Measurements from ENCODE around the gene RBM17. TPM values are rescaled to one million over a fixed set of nuclear protein-coding genes. Genes with fewer than 3 reads are reported as not detected.

The RBM17 gene
- total and polyA plus RNA-seq, 9 donors = 56.2 to 94.4 (median 70.3) TPM

DNA sequence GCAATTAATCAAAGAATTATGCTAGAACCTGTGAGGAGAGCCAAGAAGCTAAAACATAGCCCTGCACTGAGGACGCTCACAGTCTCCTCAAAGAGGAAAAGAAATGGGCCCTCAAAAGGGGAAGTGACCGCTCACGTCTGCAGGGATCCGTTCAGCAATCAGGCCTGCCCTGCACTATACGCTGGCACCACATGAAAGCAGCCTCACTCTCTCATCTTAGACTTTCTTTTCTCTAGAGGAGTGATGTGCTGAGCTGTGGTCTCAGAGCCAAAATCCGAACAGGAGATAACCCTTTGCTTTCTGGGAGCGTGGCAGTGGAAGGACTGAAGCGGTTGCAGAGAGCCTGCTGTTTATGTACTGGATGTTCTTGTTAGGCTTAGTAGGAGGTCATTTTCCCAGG lies 20.4 kb upstream of the RBM17 start:
- WGBS, 3 donors = 67 to 76% (median 71%) methylated on average over 8 of the region's 8 CpGs
- Histone ChIP-seq H3K9me3 (no peaks in the 10 kb centered on the region), H3K4me1 (ENCODE audit: insufficient read depth) (no peaks in the 10 kb centered on the region), H3K36me3 (no peaks in the 10 kb centered on the region), H3K27me3 (no peaks in the 10 kb centered on the region), H3K4me3 (no peak overlapping the region), H3K27ac (no peak overlapping the region)
- intact Hi-C loops (cut with DNase I) = no loop called here
- no peak for DNase-seq
- TF ChIP-seq EP300 (IDR thresholded peaks at IDR 0.05) = no peak
- TF ChIP-seq, protein P1, sequence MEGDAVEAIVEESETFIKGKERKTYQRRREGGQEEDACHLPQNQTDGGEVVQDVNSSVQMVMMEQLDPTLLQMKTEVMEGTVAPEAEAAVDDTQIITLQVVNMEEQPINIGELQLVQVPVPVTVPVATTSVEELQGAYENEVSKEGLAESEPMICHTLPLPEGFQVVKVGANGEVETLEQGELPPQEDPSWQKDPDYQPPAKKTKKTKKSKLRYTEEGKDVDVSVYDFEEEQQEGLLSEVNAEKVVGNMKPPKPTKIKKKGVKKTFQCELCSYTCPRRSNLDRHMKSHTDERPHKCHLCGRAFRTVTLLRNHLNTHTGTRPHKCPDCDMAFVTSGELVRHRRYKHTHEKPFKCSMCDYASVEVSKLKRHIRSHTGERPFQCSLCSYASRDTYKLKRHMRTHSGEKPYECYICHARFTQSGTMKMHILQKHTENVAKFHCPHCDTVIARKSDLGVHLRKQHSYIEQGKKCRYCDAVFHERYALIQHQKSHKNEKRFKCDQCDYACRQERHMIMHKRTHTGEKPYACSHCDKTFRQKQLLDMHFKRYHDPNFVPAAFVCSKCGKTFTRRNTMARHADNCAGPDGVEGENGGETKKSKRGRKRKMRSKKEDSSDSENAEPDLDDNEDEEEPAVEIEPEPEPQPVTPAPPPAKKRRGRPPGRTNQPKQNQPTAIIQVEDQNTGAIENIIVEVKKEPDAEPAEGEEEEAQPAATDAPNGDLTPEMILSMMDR (IDR thresholded peaks at IDR 0.05) = no peak
- no peak for TF ChIP-seq POLR2A (IDR thresholded peaks at IDR 0.05)

DNA sequence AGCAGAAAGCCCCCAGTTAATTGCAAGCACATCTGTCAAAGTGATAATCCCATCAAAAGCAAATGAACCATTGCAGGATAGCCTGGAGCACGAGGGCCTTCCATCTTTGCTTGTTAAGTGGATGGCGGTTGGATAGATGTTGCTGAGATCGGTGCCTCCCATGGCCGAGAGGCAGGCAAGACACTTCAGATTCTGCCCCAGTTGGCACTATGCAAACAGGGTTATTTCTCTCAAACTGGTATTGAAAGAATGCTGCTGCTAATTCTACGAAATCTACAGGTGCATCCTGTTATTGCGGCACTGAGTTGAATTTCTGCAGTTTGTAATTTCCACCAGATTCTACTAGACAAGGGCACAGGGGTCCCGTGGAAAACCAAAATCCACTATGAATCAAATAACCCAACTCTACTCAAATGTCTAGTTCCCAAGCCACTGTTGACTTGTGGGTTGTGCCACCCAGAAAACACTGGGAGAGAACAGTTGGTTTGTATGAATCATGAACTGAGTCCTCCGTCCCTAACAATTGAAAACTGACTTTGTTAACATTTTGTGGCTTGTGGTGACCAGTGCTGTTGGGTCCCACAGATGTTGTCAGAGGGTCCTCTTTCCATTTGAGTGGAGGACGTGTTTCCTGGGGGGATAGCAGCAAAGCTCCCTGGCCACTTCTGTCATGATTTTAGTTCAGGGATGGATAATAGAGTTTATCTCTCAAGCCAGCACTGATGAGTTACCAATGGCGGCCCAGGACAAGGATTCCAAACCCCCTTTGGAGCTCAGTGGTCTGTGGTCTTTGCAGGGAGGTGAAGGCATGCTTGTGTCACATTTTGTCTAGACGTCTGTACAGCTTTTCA lies 19.5 kb upstream of the RBM17 start:
- Histone ChIP-seq H3K4me1 (ENCODE audit: insufficient read depth) (no peaks in the 10 kb centered on the region), H3K27ac (no peak overlapping the region), H3K9me3 (no peaks in the 10 kb centered on the region), H3K27me3 (no peaks in the 10 kb centered on the region), H3K4me3 (no peak overlapping the region), H3K36me3 (no peaks in the 10 kb centered on the region)
- intact Hi-C loops (cut with DNase I) = no loop called here
- WGBS, 3 donors = 88 to 93% (median 89%) methylated on average over 11 of the region's 11 CpGs
- DNase-seq = no peak
- TF ChIP-seq, protein P1 (IDR thresholded peaks at IDR 0.05) = no peak
- no peak for TF ChIP-seq POLR2A (IDR thresholded peaks at IDR 0.05)
- TF ChIP-seq EP300 (IDR thresholded peaks at IDR 0.05) = no peak

DNA sequence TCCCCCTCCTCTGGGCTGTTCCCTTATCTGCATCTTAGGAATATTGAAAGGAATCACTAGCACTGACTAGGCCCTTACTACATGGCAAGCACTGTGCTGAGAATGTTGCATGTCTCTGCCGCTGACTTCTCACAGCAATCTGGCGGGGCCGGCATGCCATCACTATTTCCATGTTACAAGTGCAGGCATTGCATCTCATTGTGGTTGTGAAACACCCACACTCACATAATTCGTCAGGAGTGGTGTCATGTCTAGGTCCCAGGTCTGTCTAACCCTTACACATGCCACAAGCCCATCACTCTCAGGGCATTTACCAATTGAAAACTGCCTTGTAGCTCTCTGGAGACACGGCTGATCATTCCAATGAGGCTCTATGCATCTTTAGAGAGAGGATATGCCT lies 18.2 kb upstream of the RBM17 start:
- intact Hi-C loops (cut with DNase I) = no loop called here
- Histone ChIP-seq H3K36me3 (no peaks in the 10 kb centered on the region), H3K27me3 (no peaks in the 10 kb centered on the region), H3K4me1 (ENCODE audit: insufficient read depth) (no peaks in the 10 kb centered on the region), H3K9me3 (no peaks in the 10 kb centered on the region), H3K27ac (no peak overlapping the region), H3K4me3 (no peak overlapping the region)
- DNase-seq = no peak
- WGBS, 3 donors = 89 to 98% (median 92%) methylated on average over 5 of the region's 5 CpGs
- TF ChIP-seq, protein P1 (IDR thresholded peaks at IDR 0.05) = no peak
- TF ChIP-seq POLR2A (IDR thresholded peaks at IDR 0.05) (no peak), EP300 (IDR thresholded peaks at IDR 0.05) (no peak)

DNA sequence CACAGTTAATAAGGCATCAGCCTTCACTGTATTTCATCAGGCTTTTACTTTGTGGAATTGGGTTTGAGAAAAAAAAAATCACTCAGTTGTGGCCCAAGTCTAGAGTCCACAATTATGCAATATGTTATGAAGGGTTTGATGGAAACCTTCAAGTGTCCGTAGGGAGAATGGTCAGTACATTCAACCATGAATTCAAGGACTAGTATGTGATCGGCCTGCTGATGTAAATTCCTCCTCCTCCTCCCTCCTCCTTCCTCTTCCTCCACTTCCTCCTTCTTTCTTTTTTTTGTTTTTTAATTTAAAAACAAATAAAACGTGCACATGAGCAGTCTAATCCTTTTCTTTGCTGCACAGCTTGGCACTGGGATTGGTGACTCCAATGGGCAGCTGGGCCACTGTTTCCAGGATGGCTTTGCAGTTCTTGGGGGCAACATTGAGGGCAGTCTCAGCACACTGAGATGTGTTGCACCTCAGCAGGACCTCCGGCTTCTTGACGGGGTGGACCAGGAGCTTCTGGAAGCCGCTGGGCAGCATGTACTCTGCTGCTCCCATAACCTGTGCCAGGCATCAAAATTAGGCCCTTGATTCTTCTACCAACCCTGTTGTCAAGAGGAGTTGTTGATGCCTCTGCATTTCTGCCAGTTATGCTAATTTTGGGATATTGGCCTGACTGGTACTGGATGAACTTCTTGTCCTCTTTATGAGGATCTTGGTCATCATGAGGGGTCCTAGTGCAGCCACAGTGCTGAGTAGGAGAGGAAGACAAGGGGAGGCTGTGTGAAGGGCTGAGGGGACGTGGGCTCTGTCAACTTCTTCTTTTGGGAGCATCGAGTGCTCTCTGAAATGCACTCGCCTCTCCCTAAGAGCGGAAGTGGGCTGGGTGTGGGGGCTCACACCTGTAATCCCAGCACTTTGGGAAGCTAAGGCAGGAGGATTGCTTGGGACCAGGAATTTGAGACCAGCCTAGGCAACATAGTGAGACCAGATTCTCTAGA lies 17.4 kb upstream of the RBM17 start:
- Histone ChIP-seq H3K4me1 (ENCODE audit: insufficient read depth) (no peaks in the 10 kb centered on the region), H3K27ac (no peak overlapping the region), H3K9me3 (no peaks in the 10 kb centered on the region), H3K36me3 (no peaks in the 10 kb centered on the region), H3K4me3 (no peak overlapping the region), H3K27me3 (no peaks in the 10 kb centered on the region)
- WGBS, 3 donors = 85 to 88% (median 86%) methylated on average over 10 of the region's 10 CpGs
- TF ChIP-seq POLR2A (IDR thresholded peaks at IDR 0.05) = no peak
- TF ChIP-seq, protein P1 (IDR thresholded peaks at IDR 0.05) = no peak
- intact Hi-C loops (cut with DNase I) = no loop called here
- no peak for DNase-seq
